ENCODE data around the gene ZDHHC14.

GRCh38 chr6:157608221-157609075 is 227.5 kb downstream of the ZDHHC14 start:
- TF ChIP-seq CTCF (IDR thresholded peaks at IDR 0.05) (no peak), ZFX (IDR thresholded peaks at IDR 0.05; ENCODE audit: borderline replicate concordance) (no peak)

Data from 22Rv1 (cell line).